ENCODE measurements around the gene CDK4.
A peak's percentile ranks its signal among the peaks of the same experiment; 100 is the strongest.
"Not testable (repeated sequence)": the region's sequence is repeated elsewhere in the genome, so short reads cannot be mapped to it uniquely, and the experiment has no call there.

CDK4 gene

GRCh38 chr12:57726884-57727757, 25.0 kb downstream of the CDK4 start:
- peak in 3 of 51 donors; percentile 11 to 47 (median 45) for DNase-seq

- DNase-seq = peak in 33 of 51 donors; percentile 15 to 75 (median 43)
Measured at GRCh38 chr12:57726151-57726883, 25.8 kb downstream of the CDK4 start.

- DNase-seq = no peak
Measured at GRCh38 chr12:57725851-57726150, 26.3 kb downstream of the CDK4 start.

GRCh38 chr12:57724936-57725740, 27.0 kb downstream of the CDK4 start:
- no peak for DNase-seq

- no peak for DNase-seq
Measured at GRCh38 chr12:57724003-57724935, 27.8 kb downstream of the CDK4 start.

GRCh38 chr12:57723630-57723962, 28.5 kb downstream of the CDK4 start:
- DNase-seq = no peak

GRCh38 chr12:57722716-57723629, 29.1 kb downstream of the CDK4 start:
- DNase-seq = no peak

- DNase-seq = not testable (repeated sequence)
Measured at GRCh38 chr12:57721846-57722608, 30.1 kb downstream of the CDK4 start.

GRCh38 chr12:57720606-57721595, 31.2 kb downstream of the CDK4 start:
- DNase-seq = no peak

- DNase-seq = no peak
Measured at GRCh38 chr12:57719777-57720605, 32.1 kb downstream of the CDK4 start.

GRCh38 chr12:57718641-57719528, 33.2 kb downstream of the CDK4 start:
- DNase-seq = no peak

- DNase-seq = no peak
Measured at GRCh38 chr12:57717846-57718640, 34.1 kb downstream of the CDK4 start.

- no peak for DNase-seq
Measured at GRCh38 chr12:57717131-57717530, 35.0 kb downstream of the CDK4 start.

- DNase-seq = no peak
Measured at GRCh38 chr12:57716305-57716704, 35.8 kb downstream of the CDK4 start.

GRCh38 chr12:57715786-57716185, 36.3 kb downstream of the CDK4 start:
- DNase-seq = no peak
